ENCODE data around the gene CES2.

The CES2 gene

GRCh38 chr16:66902648-66903543 is 32.4 kb upstream of the CES2 start:
- no peak for DNase-seq (ENCODE audit: low read depth)

- DNase-seq (ENCODE audit: low read depth) = no peak
These were observed 31.5 kb upstream of the CES2 start for GRCh38 chr16:66903544-66904427.

- DNase-seq (ENCODE audit: low read depth) = no peak
These were observed 30.9 kb upstream of the CES2 start for GRCh38 chr16:66904428-66904845.

- DNase-seq (ENCODE audit: low read depth) = no peak
These were observed 30.3 kb upstream of the CES2 start for GRCh38 chr16:66904846-66905632.

- DNase-seq (ENCODE audit: low read depth) = no peak
These were observed 29.4 kb upstream of the CES2 start for GRCh38 chr16:66905633-66906539.

- no peak for DNase-seq (ENCODE audit: low read depth)
These were observed 28.1 kb upstream of the CES2 start for GRCh38 chr16:66906916-66907836.

- no peak for DNase-seq (ENCODE audit: low read depth)
These were observed 27.2 kb upstream of the CES2 start for GRCh38 chr16:66908116-66908515.

- no peak for DNase-seq (ENCODE audit: low read depth)
These were observed 26.4 kb upstream of the CES2 start for GRCh38 chr16:66908762-66909559.

GRCh38 chr16:66910175-66910940 is 25.0 kb upstream of the CES2 start:
- no peak for DNase-seq (ENCODE audit: low read depth)

- no peak for DNase-seq (ENCODE audit: low read depth)
These were observed 24.2 kb upstream of the CES2 start for GRCh38 chr16:66911112-66911511.

GRCh38 chr16:66911801-66912200 is 23.5 kb upstream of the CES2 start:
- no peak for DNase-seq (ENCODE audit: low read depth)

- DNase-seq (ENCODE audit: low read depth) = no peak
These were observed 22.2 kb upstream of the CES2 start for GRCh38 chr16:66913081-66913480.

- DNase-seq (ENCODE audit: low read depth) = no peak
These were observed 21.6 kb upstream of the CES2 start for GRCh38 chr16:66913711-66914110.

- no peak for DNase-seq (ENCODE audit: low read depth)
These were observed 20.8 kb upstream of the CES2 start for GRCh38 chr16:66914541-66914940.

- DNase-seq (ENCODE audit: low read depth) = no peak
These were observed 20.3 kb upstream of the CES2 start for GRCh38 chr16:66915041-66915440.

GRCh38 chr16:66916518-66916917 is 18.8 kb upstream of the CES2 start:
- DNase-seq (ENCODE audit: low read depth) = no peak

GRCh38 chr16:66917741-66918140 is 17.6 kb upstream of the CES2 start:
- DNase-seq (ENCODE audit: low read depth) = no peak

GRCh38 chr16:66918355-66918754 is 17.0 kb upstream of the CES2 start:
- no peak for DNase-seq (ENCODE audit: low read depth)

Data from stimulated activated CD8-positive, alpha-beta memory T cell treated with anti-CD3 and anti-CD28 coated beads, Interleukin-7, amount 100 ng/mL, for 24 hours (primary cell).